ENCODE results near the gene RAI1.

The RAI1 gene

DNA sequence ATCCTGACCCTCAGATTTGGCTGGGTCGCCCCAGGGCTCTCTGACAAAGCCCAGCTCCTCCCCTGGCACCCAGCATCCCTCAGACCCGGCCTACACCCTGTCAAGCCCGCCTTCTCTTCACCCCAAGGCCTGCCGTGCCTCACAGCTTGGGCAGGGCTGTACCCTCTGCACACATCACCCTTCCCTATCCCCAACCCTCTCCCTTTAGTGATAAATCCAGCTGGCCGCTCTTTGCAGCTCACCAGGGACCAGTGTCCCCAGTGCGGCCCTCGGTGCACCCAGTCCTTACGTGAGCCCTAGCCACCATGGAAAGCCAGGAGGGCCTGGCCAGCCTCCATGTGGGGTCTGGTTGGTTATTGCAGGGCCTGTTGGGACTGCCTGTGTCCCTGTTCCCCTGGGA is 74.5 kb downstream of the RAI1 start:
- no peak for DNase-seq (ENCODE audit: low read depth)
- no peak overlapping the region for H3K4me3 ChIP-seq (ENCODE audit: low read length)
- TF ChIP-seq, protein P1, sequence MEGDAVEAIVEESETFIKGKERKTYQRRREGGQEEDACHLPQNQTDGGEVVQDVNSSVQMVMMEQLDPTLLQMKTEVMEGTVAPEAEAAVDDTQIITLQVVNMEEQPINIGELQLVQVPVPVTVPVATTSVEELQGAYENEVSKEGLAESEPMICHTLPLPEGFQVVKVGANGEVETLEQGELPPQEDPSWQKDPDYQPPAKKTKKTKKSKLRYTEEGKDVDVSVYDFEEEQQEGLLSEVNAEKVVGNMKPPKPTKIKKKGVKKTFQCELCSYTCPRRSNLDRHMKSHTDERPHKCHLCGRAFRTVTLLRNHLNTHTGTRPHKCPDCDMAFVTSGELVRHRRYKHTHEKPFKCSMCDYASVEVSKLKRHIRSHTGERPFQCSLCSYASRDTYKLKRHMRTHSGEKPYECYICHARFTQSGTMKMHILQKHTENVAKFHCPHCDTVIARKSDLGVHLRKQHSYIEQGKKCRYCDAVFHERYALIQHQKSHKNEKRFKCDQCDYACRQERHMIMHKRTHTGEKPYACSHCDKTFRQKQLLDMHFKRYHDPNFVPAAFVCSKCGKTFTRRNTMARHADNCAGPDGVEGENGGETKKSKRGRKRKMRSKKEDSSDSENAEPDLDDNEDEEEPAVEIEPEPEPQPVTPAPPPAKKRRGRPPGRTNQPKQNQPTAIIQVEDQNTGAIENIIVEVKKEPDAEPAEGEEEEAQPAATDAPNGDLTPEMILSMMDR (conservative IDR thresholded peaks at IDR 0.05; ENCODE audit: low read depth, low read length): no peak

DNA sequence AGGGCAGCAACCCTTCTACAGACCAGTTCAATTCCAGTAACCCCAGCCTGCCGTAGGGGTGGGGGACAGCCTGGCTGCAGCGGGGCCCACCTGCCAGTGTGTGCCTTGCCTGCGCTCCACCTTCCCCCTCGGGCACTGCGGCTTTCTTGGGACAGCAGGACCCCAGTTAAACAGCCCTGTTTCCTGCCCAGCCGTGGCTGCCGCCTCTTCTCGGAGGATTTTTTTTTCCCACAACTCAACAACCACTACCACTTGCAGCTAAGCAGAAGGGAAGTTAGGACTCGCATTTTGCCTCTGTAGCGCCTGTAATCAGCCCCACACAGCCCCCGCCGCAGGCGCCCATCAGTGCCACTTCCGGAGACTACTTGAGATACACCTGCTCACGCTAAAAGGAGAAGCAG is 76.1 kb downstream of the RAI1 start:
- no peak overlapping the region for H3K4me3 ChIP-seq (ENCODE audit: low read length)
- no peak for DNase-seq (ENCODE audit: low read depth)
- TF ChIP-seq, protein P1 (conservative IDR thresholded peaks at IDR 0.05; ENCODE audit: low read depth, low read length): no peak

DNA sequence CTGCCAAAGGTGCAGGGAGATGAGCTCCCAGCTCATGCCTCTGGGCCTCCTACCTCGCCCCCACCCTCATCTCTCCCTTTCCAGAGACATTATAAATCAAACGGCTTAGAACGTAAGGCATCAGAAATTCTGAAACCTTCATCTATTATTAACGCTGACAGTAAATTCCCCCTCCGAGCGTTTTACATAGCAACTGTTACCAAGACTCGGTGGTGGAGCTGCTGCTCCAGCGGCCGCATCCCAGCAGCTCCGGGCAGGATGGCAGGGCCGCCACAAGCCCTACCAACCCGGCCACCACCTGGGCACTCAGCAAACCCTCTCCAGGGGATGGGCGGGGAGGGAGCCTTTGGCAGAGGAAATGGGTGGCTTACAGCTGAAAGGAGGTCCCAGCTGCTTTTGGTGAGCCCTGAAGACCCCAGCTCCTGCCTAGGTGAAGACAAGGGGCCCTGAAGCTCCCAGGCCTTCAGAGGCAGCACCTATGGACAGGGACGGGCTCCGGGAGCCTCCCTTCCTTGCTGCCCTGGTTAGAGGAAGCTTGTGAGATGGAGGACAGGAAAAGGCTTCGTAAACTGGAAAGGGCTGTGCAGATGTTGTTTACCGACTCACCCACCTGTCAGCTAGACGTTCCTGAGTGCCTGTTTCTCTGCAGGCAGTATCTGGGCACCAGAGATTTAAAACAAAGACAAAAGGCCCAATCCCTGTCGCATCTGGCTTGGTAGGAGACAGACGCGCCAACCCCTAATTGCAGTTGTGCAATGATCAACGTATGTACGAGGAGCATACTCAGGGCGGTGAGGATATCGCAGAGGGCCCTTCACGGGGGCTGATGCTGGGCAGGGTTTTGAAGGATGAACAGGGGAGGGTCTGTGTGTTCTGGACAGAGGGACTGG is 76.9 kb downstream of the RAI1 start:
- H3K4me3 ChIP-seq (ENCODE audit: low read length): no peak overlapping the region
- DNase-seq (ENCODE audit: low read depth): no peak
- TF ChIP-seq, protein P1 (conservative IDR thresholded peaks at IDR 0.05; ENCODE audit: low read depth, low read length): no peak

DNA sequence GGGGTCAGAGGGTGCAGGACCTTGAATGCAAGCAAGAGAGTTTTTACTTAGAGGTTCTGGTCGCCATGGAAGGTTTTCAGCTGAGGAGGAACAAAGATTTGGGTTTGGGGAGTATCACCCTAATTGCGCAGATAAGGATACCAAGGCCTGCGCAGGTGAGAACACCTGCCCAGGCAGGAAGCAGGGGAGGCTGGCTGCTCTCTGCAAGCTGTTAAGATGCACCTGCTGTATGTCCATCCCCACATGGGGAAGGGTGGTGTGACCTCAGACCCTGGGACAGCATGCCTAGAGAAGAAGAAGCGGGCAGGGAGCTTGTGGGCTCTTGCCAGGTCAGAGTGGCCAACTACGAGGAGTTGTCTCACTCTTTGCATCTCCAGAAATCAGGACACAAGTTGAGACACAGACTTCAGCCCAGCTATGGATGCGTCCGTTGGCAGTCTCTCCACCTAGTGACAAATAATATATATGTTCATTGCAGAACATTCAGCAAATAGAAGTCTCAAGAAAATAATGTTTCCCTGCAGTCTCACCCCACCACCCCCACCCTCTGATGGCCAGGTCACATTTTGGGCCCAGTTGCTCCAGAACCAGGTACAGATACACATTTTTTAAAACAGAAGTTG is 77.8 kb downstream of the RAI1 start:
- H3K4me3 ChIP-seq (ENCODE audit: low read length): no peak overlapping the region
- TF ChIP-seq, protein P1 (conservative IDR thresholded peaks at IDR 0.05; ENCODE audit: low read depth, low read length): no peak
- DNase-seq (ENCODE audit: low read depth): no peak

DNA sequence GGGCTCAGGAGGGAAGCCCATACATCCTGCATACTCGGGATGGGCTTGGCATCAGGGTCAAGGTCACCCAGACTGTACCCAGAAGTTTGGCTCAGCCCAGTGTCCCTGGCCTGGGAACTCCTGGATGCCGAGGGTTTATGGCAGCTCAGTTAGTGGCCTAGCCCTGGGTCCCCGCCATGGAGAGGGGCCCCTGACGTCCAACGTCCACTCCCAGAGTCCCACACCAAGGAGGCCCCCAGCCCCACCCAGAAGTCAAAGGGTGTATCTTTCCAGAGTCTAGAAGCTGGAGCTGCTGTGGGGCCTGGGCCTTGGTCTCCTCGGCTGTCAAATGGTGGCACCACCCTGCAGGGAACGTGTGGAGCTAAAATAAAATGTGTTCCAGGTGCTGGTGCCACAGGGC is 79.1 kb downstream of the RAI1 start:
- no peak overlapping the region for H3K4me3 ChIP-seq (ENCODE audit: low read length)
- TF ChIP-seq, protein P1 (conservative IDR thresholded peaks at IDR 0.05; ENCODE audit: low read depth, low read length): no peak

DNA sequence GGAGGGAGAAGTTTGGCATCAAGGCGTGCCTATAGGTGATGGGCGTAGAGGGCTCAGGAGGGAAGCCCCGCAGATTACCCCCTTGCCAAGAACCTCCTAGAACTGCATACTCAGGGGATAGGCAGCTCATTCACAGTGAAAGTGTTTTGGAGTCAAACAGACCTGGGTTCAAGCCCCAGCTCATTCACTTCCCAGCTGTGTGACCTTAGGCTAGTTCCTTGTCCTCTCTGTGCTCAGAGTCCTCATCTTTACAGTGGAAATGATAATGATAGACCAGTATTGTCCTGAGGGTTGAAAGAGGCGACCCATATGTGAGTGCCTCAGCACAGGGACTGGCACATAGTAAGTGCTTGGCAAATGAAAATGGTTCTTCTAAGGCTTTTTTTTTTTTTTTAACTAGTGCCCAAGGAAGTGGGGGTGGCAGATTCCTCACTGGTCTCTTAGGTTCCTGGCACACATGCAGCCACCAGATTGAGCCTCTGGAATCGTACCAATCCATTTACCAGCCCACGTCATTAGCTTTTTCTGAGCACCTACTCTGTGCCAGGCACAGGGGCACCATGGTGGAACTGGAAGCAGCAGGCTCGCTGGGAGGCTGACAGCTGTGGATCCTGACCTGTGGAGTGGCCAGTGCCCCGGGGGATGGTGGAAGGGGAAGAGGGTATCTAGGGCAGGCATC is 79.8 kb downstream of the RAI1 start:
- DNase-seq (ENCODE audit: low read depth): no peak
- TF ChIP-seq, protein P1 (conservative IDR thresholded peaks at IDR 0.05; ENCODE audit: low read depth, low read length): no peak
- no peak overlapping the region for H3K4me3 ChIP-seq (ENCODE audit: low read length)

More for the DNA sequence above, 79.1 kb downstream of the RAI1 start:
- DNase-seq (ENCODE audit: low read depth): no peak
